Retinal pigment epithelial cell (primary cell): Measurements from ENCODE around the gene UBE2U.

Experiments used
- DNase-seq: peaks from one replicate; pipeline ENCODE4 v3.0.0-alpha.2; 2010; ENCODE audit warnings: low read depth
- H3K4me3 ChIP-seq: 2 replicates; pipeline ENCODE4 v1.5.1; 2011; ENCODE audit warnings: mild to moderate bottlenecking, low read length, control low read depth, moderate library complexity
- CTCF ChIP-seq: conservative IDR thresholded peaks from 2 replicates; pipeline ENCODE4 v1.5.1; 2011; ENCODE audit warnings: low read depth, low read length, control low read depth, inconsistent platforms

UBE2U gene

GRCh38 chr1:64187646-64188045 is 15.8 kb upstream of the UBE2U start:
- no peak for TF ChIP-seq CTCF
- no peak for DNase-seq
- H3K4me3 ChIP-seq, result no peak overlapping the region

- TF ChIP-seq CTCF, result no peak
- H3K4me3 ChIP-seq, result no peak overlapping the region
- no peak for DNase-seq
These were observed 11.1 kb upstream of the UBE2U start for GRCh38 chr1:64192290-64192689.

GRCh38 chr1:64194168-64195080 is 9.0 kb upstream of the UBE2U start:
- no peak for TF ChIP-seq CTCF
- DNase-seq, result no peak
- no peak overlapping the region for H3K4me3 ChIP-seq

DNA sequence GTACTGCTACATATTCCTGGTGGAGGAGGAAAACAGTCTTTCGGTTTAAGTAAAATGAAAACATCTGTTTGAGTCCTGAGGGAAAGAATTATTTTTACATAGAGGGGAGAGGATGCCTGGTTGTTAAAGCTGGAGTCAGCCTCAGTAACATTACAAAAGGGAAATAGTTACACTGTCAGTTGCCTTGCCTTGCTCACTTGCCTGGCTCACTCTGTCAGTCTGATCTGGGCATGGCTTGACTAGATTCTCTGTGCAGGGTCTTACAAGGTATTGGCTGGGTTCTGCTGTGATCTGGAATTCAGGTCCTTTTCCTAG is 8.4 kb upstream of the UBE2U start:
- H3K4me3 ChIP-seq, result no peak overlapping the region
- no peak for DNase-seq
- TF ChIP-seq CTCF, result no peak

- H3K4me3 ChIP-seq, result no peak overlapping the region
- no peak for DNase-seq
- TF ChIP-seq CTCF, result no peak
These were observed 7.2 kb upstream of the UBE2U start for GRCh38 chr1:64196074-64196870.

DNA sequence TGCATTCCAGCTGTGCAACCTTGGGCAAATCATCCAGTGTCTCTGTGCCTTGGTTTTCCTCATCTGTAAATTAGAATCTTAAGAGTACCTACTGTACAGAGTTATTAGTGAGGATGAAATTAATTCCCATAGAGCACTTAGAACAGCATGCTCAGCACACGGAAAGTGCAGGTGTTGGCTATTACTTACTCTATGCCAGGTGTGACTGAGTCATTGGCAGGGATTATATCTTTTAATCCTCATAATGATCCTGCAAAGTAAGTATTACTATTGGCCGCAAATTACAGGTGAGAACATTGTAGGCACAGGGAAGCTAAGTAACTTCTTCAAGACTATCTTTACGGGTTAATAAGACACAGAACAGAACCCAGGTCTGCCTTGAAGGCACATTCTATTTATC is 6.3 kb upstream of the UBE2U start:
- no peak for TF ChIP-seq CTCF

More for the DNA sequence above, 6.3 kb upstream of the UBE2U start:
- DNase-seq, result no peak
- no peak overlapping the region for H3K4me3 ChIP-seq
